IMR-90 (cell line): ENCODE results near the gene NFE2L2.

Experiments used
- CEBPB ChIP-seq: IDR thresholded peaks from 2 replicates; pipeline ENCODE4 v1.6.1; 2012; ENCODE audit warnings: low read depth, low read length, improper control_type of control experiment
- CTCF ChIP-seq: conservative IDR thresholded peaks from 2 replicates; pipeline ENCODE4 v1.5.1; 2012; ENCODE audit warnings: mild to moderate bottlenecking, low read depth, low read length, improper control_type of control experiment
- FOS ChIP-seq: fragments of 150-350 bp; IDR thresholded peaks from 2 replicates; pipeline ENCODE4 v1.6.1; 2016; ENCODE audit warnings: low read depth, low read length
- MAFK ChIP-seq: IDR thresholded peaks from 2 replicates; pipeline ENCODE4 v1.6.1; 2012; ENCODE audit warnings: low read depth, low read length, improper control_type of control experiment
- MAZ ChIP-seq: IDR thresholded peaks from 2 replicates; pipeline ENCODE4 v1.6.1; 2012; ENCODE audit warnings: low read depth, mild to moderate bottlenecking, low read length, improper control_type of control experiment, moderate library complexity, borderline replicate concordance
- MXI1 ChIP-seq: IDR thresholded peaks from 2 replicates; pipeline ENCODE4 v1.6.1; 2012; ENCODE audit warnings: low read depth, mild to moderate bottlenecking, low read length, moderate library complexity, borderline replicate concordance
- NFE2L2 ChIP-seq: fragments of 150-350 bp; IDR thresholded peaks from 2 replicates; pipeline ENCODE4 v1.6.1; 2016; ENCODE audit warnings: low read depth, mild to moderate bottlenecking, low read length
- POLR2A ChIP-seq: IDR thresholded peaks from 2 replicates; pipeline ENCODE4 v1.6.1; 2012; ENCODE audit warnings: mild to moderate bottlenecking, low read depth, low read length
- RAD21 ChIP-seq: IDR thresholded peaks from 2 replicates; pipeline ENCODE4 v1.6.1; 2012; ENCODE audit warnings: low read length, improper control_type of control experiment
- RFX5 ChIP-seq: IDR thresholded peaks from 2 replicates; pipeline ENCODE4 v1.8.0; 2012; ENCODE audit warnings: low read depth, mild to moderate bottlenecking, low read length, moderate library complexity
- SMC3 ChIP-seq: fragments of 150-350 bp; IDR thresholded peaks from 2 replicates; pipeline ENCODE4 v1.6.1; 2016; ENCODE audit warnings: low read depth, mild to moderate bottlenecking, antibody characterized with exemption, low read length, moderate library complexity
- USF2 ChIP-seq: fragments of 150-350 bp; IDR thresholded peaks from 2 replicates; pipeline ENCODE4 v1.6.1; 2017; ENCODE audit warnings: mild to moderate bottlenecking, antibody characterized with exemption, low read length, low read depth
- TF ChIP-seq, protein P1 (sequence below): fragments of 150-350 bp; IDR thresholded peaks from 2 replicates; pipeline ENCODE4 v1.6.1; 2016; ENCODE audit warnings: low read depth, mild to moderate bottlenecking, low read length, moderate library complexity, borderline replicate concordance

- TF ChIP-seq CTCF: no peak
- TF ChIP-seq RFX5: no peak
- no peak for TF ChIP-seq POLR2A
- TF ChIP-seq, protein P1, sequence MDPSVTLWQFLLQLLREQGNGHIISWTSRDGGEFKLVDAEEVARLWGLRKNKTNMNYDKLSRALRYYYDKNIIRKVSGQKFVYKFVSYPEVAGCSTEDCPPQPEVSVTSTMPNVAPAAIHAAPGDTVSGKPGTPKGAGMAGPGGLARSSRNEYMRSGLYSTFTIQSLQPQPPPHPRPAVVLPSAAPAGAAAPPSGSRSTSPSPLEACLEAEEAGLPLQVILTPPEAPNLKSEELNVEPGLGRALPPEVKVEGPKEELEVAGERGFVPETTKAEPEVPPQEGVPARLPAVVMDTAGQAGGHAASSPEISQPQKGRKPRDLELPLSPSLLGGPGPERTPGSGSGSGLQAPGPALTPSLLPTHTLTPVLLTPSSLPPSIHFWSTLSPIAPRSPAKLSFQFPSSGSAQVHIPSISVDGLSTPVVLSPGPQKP: no peak
- TF ChIP-seq FOS: no peak
- TF ChIP-seq CEBPB: no peak
- no peak for TF ChIP-seq SMC3
- no peak for TF ChIP-seq NFE2L2
- TF ChIP-seq MXI1: no peak
- TF ChIP-seq USF2: no peak
- TF ChIP-seq MAZ: no peak
- TF ChIP-seq MAFK: no peak
- TF ChIP-seq RAD21: no peak
Observed at GRCh38 chr2:177284531-177284930, 20.0 kb upstream of the NFE2L2 start.
